H1 (cell line): ENCODE measurements around the gene CNOT2.

ENCODE experiments used
- CTCF ChIP-seq, 3 experiments: IDR thresholded peaks; 1 replicate in 2 of 3; 2 replicates in 1 of 3; pipeline versions ENCODE4 v1.5.1 to v1.6.1; 2011; ENCODE audit warnings: low read length in 3 of 3, mild to moderate bottlenecking in 3 of 3, inconsistent platforms in 2 of 3, low read depth in 1 of 3, moderate library complexity in 1 of 3; ENCODE audit not compliant: insufficient read depth in 1 of 3; ENCODE audit errors: control extremely low read depth in 1 of 3
- POLR2A ChIP-seq, 2 experiments: IDR thresholded peaks; 1 replicate in 1 of 2; 2 replicates in 1 of 2; pipeline ENCODE4 v1.6.1; 2011; ENCODE audit warnings: low read depth in 2 of 2, low read length in 2 of 2, mild to moderate bottlenecking in 2 of 2; ENCODE audit errors: control extremely low read depth in 1 of 2
- POLR2AphosphoS5 ChIP-seq: IDR thresholded peaks from 2 replicates; pipeline ENCODE4 v1.6.1; 2011; ENCODE audit warnings: low read depth, low read length

- TF ChIP-seq POLR2AphosphoS5 (no peak), POLR2A (IDR thresholded peaks at IDR 0.05; ENCODE audit: control extremely low read depth in 1 of 2, low read depth in 2 of 2, low read length in 2 of 2) (no peak), CTCF (IDR thresholded peaks at IDR 0.05; ENCODE audit: control extremely low read depth in 1 of 3, insufficient read depth in 1 of 3, low read depth in 1 of 3, low read length in 3 of 3) (no peak)
Measured at GRCh38 chr12:70236990-70237389, 6.2 kb upstream of the CNOT2 start.
